Occipital lobe (tissue), 2 donors: ENCODE data around the gene ZBTB7B. TPM values are rescaled to one million over a fixed set of nuclear protein-coding genes. Genes with fewer than 3 reads are reported as not detected.
A peak's percentile ranks its signal among the peaks of the same experiment; 100 is the strongest.

Source experiments
- DNase-seq: peaks from one replicate; lab custom pipeline; 2025; lab: John Stamatoyannopoulos, UW
- total RNA-seq: library from RNA; depleted of rRNA; stranded (reverse); fragments of >200 nt; gene quantifications from one replicate; pipeline ENCODE4 v1.2.3, GENCODE V29; 2014

Gene ZBTB7B
- total RNA-seq, 1 donor from 2014 or later, result 1.7 TPM

GRCh38 chr1:154988058-154988954 is 14.3 kb upstream of the ZBTB7B start:
- no peak for DNase-seq

DNA sequence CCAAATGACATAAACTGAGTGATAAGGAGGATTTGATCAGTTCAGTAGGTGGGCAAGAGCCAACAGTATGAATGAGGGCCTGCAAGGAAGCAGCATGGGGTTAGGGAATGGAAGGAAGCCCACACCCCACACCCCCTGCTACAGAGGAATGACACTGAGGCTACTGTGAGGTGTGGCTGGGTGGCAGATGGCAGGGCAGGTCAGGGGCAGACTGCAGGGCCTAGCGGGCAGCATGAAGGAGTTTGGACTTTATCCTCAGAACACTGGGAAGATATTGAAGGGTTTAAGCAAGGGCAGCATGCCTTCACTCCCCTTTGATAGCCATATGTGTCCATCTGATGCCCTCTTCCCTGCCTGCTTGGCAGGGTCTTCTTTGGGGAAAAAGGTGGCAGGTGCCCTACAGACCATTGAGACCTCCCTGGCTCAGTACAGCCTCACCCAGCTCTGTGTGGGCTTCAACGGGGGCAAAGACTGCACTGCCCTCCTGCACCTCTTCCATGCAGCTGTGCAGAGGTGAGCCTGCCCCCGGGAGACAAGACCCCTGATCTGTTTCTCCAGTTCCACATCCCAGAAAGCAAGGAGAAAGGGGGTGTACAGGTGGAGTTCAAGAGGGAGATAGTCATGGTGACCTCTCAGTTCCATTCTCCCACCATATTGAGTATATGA is 13.3 kb upstream of the ZBTB7B start:
- no peak for DNase-seq

- DNase-seq, result no peak
Measured at GRCh38 chr1:154990276-154990675, 12.3 kb upstream of the ZBTB7B start.

DNA sequence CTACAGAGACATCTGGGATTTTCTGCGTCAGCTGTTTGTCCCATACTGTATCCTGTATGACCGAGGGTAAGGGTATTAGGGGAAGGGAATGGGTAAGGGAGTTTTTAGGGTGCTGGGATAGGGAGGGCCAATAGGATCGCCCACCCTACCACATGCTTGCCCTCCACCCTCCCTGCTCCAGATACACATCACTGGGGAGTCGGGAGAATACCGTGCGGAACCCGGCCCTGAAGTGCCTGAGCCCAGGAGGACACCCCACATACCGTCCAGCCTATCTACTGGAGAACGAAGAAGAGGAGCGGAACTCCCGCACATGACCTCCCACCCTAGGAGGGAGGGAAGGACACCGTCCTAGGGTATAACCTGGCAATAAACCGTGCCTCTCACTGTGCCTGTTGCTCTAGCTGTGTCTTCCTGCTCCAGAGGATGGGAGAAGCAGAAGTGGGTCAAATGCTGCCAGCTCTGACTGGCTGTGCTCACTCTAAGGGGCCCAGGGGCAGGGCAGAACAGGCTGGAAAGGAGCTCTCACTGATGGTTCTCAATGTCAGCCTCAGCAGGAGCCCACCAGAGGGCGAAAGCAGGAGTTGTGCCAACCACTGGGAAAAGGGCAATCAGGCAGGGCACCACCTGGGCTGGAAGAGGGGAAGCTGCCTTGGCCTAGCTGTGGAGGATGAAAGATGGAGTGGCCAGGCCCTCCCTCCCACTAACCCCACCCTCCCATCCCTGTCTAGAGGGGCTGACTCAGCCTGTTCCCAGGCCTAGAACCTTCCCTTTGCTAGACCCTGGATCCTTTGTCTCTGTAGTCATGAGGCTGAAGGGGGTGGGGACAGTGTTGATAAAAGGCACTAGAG is 9.7 kb upstream of the ZBTB7B start:
- DNase-seq, result no peak

DNA sequence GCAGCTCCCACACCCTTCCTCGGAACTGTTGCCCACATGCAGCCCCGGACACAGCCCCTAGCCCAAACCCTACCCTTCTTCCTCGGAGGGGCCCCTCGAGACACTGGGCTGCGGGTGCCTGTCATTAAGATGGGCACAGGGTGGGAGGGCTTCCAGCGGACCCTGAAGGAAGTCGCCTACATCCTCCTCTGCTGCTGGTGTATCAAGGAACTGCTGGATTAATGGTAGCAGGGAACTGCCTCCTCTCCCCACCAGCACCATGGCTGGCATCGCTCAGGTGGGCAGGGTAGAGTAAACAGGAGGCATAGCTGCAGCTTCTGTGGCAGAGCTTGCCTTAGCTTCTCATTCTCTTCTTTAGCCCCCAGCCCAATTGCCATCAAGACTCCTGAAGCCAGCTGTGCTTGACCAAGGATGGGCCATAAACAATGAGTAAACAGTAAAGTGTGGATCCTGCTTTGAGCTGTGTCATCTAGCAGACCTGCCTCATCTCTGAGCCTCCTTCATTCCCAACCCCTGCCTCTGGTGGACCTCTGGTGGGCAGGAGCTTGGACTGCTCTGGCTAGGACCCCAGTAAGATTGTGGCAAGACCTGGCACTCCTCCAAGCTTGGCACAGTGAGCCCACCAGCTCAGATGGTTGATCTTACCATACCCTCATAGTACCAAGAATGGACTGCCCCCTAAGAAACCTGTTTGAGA is 8.9 kb upstream of the ZBTB7B start, which contains the start of gene LENEP:
Gene LENEP, plus strand, starts transcription at position 15 of the 697 bp plus-strand sequence. Its CDS starts 22 bp downstream, at position 37.
- no peak for DNase-seq

DNA sequence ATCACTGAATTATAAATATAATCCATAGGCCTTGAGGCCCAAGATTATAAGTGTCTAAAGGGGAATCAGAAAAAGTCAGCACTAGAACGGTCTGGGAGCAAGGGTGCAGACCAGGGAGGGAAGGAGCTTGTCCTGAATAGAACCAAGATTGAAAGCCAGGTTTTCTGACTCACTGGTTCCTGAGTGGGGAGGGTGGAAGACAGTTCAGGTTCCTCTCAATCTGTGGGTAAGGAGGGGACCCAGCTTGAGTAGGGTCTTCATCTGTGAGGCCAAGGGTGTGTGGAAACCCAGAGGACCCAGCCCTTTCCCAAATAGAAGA is 8.4 kb upstream of the ZBTB7B start:
- DNase-seq, result no peak

DNA sequence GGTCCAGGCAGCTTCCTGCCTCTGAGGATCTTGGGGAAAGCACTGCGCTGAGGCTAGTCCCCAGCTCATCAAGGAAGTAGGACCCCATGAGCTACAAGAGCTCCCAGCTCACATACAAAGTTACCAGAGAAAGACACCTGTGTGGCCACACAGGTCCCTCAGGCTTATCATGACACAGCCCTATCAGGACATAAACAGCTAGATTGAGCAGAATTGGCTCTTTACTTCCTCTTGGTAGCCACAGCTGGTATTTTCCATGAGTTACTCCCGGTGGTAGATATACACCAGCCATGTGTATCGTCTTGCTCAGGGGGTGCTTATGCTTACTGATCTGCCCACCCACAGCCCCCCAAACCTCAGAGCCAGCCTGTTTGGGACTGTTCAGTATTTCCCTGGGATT is 8.0 kb upstream of the ZBTB7B start:
- no peak for DNase-seq

GRCh38 chr1:154995301-154995983 is 7.2 kb upstream of the ZBTB7B start:
- DNase-seq, result peak; percentile 15

- no peak for DNase-seq
Measured at GRCh38 chr1:154996966-154997701, 5.5 kb upstream of the ZBTB7B start.

- DNase-seq, result no peak
Measured at GRCh38 chr1:154998201-154998780, 4.3 kb upstream of the ZBTB7B start.

DNA sequence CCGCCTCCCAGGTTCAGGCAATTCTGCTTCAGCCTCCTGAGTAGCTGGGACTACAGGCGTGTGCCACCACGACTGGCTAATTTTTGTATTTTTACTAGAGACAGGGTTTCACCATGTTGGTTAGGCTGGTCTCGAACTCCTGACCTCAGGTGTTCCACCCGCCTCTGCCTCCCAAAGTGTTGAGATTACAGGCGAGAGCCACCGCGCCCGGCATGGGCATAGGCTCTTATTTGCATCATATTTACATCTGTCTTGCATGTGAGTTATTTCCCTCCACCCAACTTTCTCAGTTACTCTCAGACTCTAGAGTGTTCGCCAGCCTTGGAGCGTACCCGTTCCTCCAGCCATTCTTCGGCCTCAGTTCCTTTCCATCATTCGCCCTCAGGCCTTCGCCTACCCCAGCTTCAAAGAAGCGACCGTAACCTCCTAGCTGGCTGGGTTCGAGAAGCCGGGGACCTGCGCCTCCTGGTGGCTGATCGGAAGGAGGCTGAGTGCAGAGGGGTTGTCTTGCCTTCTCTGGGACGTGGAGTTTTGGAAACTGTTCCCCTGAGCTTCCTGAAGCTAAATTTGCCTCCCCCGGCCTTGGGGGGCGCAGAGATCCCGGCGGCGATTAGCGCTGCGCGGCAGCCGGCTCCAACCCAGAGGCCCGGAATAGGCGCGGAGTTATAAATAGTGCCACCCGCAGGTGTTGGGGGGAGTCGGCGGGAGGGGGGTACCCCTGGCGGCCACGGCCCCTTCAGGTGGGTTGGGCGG is 3.6 kb upstream of the ZBTB7B start:
- DNase-seq, result peak; percentile 26

DNA sequence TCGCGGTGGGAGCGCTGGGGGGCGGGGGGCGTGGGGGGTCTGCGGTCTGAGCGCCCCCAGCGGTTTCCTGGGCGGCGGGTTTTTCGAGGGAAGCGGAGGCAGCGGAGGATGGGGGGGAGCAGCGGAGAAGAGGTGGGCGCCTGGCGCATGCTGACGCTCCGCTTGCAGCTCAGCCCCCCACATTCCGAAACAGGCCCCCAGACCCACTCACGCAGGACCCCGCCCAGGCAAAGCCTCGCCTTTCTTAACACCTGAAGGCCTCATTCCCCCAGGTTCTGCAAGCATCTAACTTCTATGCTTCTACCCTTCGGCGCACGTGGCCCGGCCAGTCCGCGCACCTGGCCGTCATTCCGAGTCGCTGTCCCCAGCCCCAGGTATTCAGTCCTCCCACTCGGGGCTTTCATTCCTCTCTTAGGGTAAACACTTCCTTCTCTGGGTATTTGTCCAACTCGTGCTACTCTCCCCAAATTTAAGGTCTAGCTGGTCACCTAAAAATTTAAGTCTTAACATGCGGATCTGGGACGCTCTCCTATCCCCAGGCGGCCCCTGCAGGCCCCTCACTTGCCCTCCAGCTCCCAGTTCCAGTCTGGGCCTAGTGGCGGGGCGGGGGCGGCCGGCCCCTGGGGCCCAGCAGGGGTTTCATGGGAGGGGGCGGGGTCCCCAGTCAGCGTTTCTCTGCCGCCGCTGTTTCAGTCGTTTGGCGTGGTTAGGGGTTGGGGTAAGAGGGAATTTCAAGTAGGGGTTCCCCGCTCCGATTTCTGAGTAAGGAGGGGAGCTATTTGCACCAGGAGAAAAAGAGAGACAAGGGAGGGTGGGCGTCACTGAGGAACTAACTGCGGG is 2.8 kb upstream of the ZBTB7B start:
- no peak for DNase-seq

DNA sequence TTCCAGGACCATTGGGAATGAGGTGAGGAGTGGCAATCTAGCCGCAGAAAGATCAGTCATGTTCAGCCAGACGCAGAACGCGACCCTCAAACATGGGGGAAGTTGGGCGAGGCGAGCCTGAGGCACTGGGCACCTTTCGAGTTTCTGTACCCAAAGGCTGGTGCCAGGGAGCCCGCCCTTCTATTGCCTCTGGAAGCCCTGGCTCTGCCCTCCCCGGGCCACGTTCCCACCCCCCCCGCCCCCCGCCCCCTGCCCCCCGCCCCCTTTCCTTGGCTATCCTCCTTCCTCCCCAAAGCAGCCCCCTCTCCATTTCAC is 2.2 kb upstream of the ZBTB7B start:
- DNase-seq, result no peak

DNA sequence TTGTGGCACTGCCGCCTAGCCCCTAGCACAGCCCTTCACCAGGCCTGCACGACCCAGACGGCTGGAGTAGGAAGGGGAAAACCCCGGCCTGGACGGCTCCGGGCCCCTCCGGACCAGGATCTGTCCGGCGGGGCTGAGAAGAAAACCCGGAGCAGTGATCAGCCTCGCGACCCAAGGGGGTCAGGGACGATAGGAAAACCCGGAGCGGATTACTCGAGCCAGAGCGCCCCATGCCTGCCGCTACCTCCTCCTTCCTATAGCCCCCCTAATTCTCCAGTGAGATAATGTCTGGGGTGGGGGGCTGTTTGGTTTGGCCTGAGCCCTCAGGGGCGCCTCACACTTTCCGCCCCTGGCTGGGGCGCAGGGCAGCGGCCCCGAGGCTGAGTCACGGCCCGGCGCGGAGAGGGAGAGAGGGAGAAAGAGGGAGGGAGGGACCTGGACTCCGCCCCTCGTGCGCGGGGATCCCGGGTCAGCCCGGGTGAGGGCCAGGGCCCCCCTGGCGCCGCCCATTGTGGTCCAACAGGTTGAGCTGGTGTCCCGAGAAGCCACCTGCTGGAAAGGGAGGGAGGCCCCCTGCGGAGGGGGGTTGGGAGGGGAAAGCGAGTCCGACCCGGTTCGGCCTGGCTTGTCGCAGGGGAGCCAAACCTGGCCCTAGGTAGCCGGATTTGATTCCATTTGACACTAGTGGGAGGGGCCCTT is 1.7 kb upstream of the ZBTB7B start:
- peak; percentile 82 for DNase-seq

GRCh38 chr1:155001425-155001674 is 1.3 kb upstream of the ZBTB7B start:
- DNase-seq, result no peak

GRCh38 chr1:155001675-155002463 is 733 bp upstream of the ZBTB7B start:
- DNase-seq, result peak; percentile 100

DNA sequence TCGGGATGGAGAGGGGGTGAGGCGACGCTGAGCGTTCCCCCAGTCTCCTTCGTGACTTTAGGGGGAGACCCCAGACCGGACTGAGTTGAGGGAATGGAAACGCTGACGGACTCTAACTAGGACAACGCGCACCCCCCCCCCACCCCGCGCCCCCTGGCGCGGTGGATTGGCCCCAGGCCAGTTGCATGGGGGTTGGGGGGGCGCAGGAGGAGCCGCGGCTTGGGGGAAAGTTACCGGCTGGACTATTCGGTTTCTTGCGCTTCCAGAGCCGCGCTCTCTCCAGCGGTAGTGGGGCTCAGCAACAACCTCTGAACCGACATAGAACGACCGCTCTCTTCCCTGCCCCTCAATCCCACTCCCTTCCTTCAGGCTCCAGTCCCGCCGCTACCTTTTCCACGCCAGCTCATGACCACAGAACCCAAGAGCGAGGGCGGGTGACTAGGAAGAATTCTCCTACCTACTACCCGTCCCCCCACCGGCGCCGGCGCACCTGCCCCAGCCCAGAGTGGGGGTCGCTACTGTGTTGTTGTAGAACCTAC is 694 bp downstream of the ZBTB7B start:
- DNase-seq, result no peak
